ENCODE results near the gene MBOAT7.

DNA sequence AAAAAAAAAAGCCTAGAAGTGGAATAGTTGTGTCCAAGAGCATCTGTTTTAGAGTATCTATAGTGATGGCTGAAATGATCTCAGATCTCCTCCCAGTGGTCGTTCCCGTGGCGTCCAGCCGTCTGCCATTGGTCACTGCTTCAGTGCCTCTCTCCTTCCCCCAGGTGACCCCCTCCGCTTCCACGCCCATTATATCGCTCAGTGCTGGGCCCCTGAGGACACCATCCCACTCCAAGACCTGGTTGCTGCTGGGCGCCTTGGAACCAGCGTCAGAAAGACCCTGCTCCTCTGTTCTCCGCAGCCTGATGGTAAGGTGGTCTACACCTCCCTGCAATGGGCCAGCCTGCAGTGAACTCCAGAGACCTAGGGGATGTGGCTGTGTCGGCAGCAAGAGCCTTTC lies 3.6 kb upstream of the MBOAT7 start:
- no peak for TF ChIP-seq POLR2A (IDR thresholded peaks at IDR 0.05)
- TF ChIP-seq, protein P1, sequence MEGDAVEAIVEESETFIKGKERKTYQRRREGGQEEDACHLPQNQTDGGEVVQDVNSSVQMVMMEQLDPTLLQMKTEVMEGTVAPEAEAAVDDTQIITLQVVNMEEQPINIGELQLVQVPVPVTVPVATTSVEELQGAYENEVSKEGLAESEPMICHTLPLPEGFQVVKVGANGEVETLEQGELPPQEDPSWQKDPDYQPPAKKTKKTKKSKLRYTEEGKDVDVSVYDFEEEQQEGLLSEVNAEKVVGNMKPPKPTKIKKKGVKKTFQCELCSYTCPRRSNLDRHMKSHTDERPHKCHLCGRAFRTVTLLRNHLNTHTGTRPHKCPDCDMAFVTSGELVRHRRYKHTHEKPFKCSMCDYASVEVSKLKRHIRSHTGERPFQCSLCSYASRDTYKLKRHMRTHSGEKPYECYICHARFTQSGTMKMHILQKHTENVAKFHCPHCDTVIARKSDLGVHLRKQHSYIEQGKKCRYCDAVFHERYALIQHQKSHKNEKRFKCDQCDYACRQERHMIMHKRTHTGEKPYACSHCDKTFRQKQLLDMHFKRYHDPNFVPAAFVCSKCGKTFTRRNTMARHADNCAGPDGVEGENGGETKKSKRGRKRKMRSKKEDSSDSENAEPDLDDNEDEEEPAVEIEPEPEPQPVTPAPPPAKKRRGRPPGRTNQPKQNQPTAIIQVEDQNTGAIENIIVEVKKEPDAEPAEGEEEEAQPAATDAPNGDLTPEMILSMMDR (IDR thresholded peaks at IDR 0.05), result no peak

Data from Peyer's patch (tissue), 4 donors.